GM18907 (cell line): ENCODE measurements around the gene ZNF513.
"Not testable (repeated sequence)": the region's sequence is repeated elsewhere in the genome, so short reads cannot be mapped to it uniquely, and the experiment has no call there.

Experiments used
- ATAC-seq: cut with Tn5 transposase; IDR thresholded peaks from one replicate; pipeline ENCODE4 v1.9.1; 2021; ENCODE audit warnings: mild to moderate bottlenecking, moderate library complexity; ENCODE audit not compliant: unreplicated experiment

ZNF513 gene, protein sequence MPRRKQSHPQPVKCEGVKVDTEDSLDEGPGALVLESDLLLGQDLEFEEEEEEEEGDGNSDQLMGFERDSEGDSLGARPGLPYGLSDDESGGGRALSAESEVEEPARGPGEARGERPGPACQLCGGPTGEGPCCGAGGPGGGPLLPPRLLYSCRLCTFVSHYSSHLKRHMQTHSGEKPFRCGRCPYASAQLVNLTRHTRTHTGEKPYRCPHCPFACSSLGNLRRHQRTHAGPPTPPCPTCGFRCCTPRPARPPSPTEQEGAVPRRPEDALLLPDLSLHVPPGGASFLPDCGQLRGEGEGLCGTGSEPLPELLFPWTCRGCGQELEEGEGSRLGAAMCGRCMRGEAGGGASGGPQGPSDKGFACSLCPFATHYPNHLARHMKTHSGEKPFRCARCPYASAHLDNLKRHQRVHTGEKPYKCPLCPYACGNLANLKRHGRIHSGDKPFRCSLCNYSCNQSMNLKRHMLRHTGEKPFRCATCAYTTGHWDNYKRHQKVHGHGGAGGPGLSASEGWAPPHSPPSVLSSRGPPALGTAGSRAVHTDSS

GRCh38 chr2:27380626-27381545 lies at the start of gene ZNF513:
Gene ZNF513 (minus strand): TSS chr2:27380734. CDS start chr2:27380526, 208 bp downstream.
- peak; percentile 70 for ATAC-seq

GRCh38 chr2:27428978-27429541 lies 48.5 kb upstream of the ZNF513 start:
- peak; percentile 77 for ATAC-seq

- peak; percentile 90 for ATAC-seq
These were observed 47.9 kb upstream of the ZNF513 start, which contains the start of gene NRBP1 for GRCh38 chr2:27428213-27428977. Gene NRBP1 (plus strand): TSS chr2:27428631. CDS start chr2:27433274, 4,643 bp downstream.

GRCh38 chr2:27427863-27428212 lies 47.3 kb upstream of the ZNF513 start:
- no peak for ATAC-seq

DNA sequence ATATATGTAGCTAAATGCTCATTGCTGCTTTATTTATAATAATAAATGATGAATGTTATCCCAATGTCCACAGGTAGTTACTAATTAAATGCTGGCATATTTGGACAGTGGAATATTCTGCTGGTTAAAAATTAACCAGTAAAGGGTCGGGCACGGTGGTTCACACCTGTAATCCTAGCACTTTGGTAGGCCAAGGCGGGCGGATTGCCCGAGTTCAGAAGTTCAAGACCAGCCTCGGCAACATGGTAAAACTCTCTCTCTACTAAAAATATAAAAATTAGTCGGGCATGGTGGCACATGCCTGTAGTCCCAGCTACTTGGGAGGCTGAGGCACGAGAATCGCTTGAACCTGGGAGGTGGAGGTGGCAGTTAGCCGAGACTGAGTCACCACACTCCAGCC lies 44.5 kb upstream of the ZNF513 start:
- ATAC-seq = not testable (repeated sequence)

GRCh38 chr2:27422958-27423357 lies 42.4 kb upstream of the ZNF513 start:
- no peak for ATAC-seq

- ATAC-seq = no peak
These were observed 41.2 kb upstream of the ZNF513 start for GRCh38 chr2:27421660-27422250.

- ATAC-seq = no peak
These were observed 40.5 kb upstream of the ZNF513 start for GRCh38 chr2:27420996-27421395.

DNA sequence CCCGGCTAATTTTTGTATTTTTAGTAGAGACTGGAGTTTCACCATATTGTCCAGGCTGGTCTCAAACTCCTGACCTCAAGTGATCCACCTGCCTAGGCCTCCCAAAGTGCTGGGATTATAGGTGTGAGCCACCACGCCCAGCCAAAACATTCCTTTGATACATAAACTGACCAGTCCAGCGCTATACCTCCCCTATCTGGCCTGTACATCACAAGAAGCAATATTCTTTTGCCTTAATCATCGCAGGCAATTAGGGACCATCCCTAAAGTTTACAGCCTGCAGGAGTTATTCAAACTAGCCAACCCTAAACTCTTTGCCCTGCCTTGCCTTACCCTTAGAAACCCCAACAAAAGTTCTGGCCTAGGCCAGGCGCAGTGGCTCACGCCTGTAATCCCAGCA lies 35.6 kb upstream of the ZNF513 start:
- no peak for ATAC-seq

DNA sequence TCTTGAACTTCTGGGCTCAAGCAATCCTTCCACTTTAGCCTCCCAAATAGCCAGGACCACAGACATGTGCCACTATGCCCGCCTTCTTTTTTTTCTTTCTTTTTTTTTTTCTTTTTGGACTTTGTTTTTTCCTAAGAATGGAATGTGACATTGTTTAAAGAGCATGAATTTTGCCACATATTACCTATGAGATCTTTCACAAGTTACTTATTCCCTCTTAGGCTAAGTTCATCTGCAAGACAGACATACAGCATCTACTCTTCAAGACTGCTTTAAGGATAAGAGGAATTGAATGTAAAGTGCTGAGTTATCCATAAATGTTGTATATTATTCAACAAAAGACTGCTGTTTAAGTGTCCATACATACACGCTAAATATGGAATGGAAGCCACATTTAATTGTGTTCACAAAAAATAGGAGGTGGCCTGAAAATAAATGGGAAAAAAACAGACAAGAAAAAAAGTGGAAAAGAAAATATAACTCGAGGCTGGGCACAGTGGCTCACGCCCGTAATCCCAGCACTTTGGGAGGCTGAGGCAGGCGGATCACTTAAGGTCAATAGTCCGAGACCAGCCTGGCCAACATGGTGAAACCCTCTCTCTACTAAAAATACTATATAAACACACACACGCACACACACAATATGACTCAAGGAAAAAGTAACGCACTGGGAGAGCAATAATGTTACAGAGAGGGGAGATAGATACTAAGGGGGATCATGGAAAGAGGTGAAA lies 32.1 kb upstream of the ZNF513 start:
- no peak for ATAC-seq

GRCh38 chr2:27409321-27410073 lies 29.0 kb upstream of the ZNF513 start, which contains the start of gene PPM1G:
Gene PPM1G (minus strand): TSS chr2:27409591. CDS start chr2:27409422, 169 bp downstream.
- peak; percentile 92 for ATAC-seq

GRCh38 chr2:27408601-27409320 lies 28.2 kb upstream of the ZNF513 start:
- ATAC-seq = peak; percentile 37

DNA sequence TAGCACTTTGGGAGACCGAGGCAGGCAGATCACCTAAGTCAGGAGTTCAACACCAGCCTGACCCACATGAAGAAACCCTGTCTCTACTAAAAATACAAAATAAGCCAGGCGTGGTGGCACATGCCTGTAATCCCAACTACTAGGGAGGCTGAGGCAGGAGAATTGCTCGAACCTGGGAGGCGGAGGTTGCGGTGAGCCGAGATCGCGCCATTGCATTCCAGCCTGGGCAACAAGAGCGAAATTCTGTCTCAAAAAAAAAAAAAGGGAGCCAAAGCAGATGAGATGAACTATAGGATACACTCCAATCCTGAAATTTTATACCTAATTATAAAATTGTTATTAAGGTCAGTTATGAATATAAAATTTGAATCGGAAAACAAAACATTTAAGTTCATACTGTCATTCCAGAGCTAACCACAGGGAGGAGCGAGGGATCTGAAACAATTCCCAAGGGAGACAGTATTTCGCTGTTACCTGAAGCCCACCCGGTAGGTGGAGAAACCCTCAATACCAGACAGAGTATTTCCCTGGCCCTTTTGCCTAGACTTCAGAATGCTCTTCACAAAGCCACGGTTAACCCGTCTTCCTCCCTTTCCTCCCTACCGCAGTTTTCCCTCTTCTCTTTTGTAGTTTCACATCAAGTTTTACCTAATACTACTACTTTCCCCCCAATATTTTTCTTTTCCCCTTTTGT lies 27.4 kb upstream of the ZNF513 start:
- no peak for ATAC-seq

GRCh38 chr2:27400348-27401135 lies 20.0 kb upstream of the ZNF513 start:
- no peak for ATAC-seq

DNA sequence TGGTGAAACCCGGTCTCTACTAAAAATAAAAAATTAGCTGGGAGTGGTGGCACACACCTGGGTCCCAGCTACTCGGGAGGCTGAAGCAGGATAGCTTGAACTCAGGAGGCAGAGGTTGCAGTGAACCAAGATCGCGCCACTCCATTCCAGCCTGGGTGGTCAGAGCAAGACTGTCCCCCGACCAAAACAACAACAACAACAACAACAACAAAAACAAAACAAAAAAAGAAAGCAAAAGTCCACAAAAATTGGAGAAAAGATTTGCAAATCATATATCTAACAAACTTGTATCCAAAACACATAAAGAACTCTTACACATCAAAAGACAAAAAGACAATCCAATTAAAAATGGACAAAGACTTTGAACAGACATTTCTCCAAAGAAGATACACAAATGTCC lies 18.4 kb upstream of the ZNF513 start:
- ATAC-seq = no peak

DNA sequence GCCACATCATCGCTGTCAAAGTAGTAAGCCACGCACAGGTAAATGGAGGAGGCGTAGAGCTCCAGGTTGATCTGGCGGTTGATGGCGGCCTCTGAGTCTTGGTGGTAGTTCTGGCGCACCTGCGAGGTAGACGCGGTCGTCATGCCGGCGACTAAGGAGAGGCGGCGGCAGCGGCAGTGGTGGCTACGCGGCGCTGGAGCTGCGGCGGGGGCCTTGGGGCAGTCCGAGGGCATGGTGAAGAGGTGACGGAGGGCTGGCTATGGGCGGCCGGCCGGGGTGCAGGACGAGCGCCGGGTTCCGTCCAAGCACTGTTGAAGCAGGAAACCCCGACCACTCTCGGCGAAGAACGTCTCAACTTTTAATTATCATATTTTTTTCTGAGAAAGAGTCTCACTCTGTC lies 12.7 kb upstream of the ZNF513 start:
- no peak for ATAC-seq
